ENCODE measurements around the gene DIPK2B. TPM values are rescaled to one million over a fixed set of nuclear protein-coding genes. Genes with fewer than 3 reads are reported as not detected.

The DIPK2B gene
- total RNA-seq, 2 donors from 2014 or later = 0.11 TPM; not detected in 1

GRCh38 chrX:45187731-45188130 lies 12.9 kb downstream of the DIPK2B start:
- peak overlapping the region; percentile 85 for H3K27ac Mint-ChIP-seq
- peaks cover 10% of the 10 kb centered on the region for H3K4me1 Mint-ChIP-seq
- no peaks in the 10 kb centered on the region for H3K36me3 Mint-ChIP-seq (ENCODE audit: low read depth)
- ATAC-seq (replicated peaks) = no peak
- no peaks in the 10 kb centered on the region for H3K27me3 Mint-ChIP-seq
- H3K9me3 Mint-ChIP-seq = no peaks in the 10 kb centered on the region
- peak overlapping the region; percentile 82 for H3K4me3 Mint-ChIP-seq

GRCh38 chrX:45186643-45187026 lies 14.0 kb downstream of the DIPK2B start:
- H3K4me1 Mint-ChIP-seq = peaks cover 8% of the 10 kb centered on the region
- peak; percentile 6 for ATAC-seq (replicated peaks)
- no peaks in the 10 kb centered on the region for H3K9me3 Mint-ChIP-seq
- H3K36me3 Mint-ChIP-seq (ENCODE audit: low read depth) = no peaks in the 10 kb centered on the region
- peak overlapping the region; percentile 85 for H3K27ac Mint-ChIP-seq
- peak overlapping the region; percentile 82 for H3K4me3 Mint-ChIP-seq
- no peaks in the 10 kb centered on the region for H3K27me3 Mint-ChIP-seq

GRCh38 chrX:45184211-45184610 lies 16.5 kb downstream of the DIPK2B start:
- Mint-ChIP-seq H3K4me1 (peaks cover 6% of the 10 kb centered on the region), H3K9me3 (no peaks in the 10 kb centered on the region), H3K4me3 (no peak overlapping the region), H3K27me3 (no peaks in the 10 kb centered on the region), H3K27ac (no peak overlapping the region), H3K36me3 (ENCODE audit: low read depth) (no peaks in the 10 kb centered on the region)
- no peak for ATAC-seq (replicated peaks)

- Mint-ChIP-seq H3K27ac (no peak overlapping the region), H3K27me3 (no peaks in the 10 kb centered on the region), H3K9me3 (no peaks in the 10 kb centered on the region), H3K36me3 (ENCODE audit: low read depth) (no peaks in the 10 kb centered on the region), H3K4me1 (no peaks in the 10 kb centered on the region), H3K4me3 (no peak overlapping the region)
- peak; percentile 32 for ATAC-seq (replicated peaks)
Measured at GRCh38 chrX:45172890-45173289, 27.8 kb downstream of the DIPK2B start.

- H3K4me3 Mint-ChIP-seq = no peak overlapping the region
- no peak for ATAC-seq (replicated peaks)
- H3K4me1 Mint-ChIP-seq = no peaks in the 10 kb centered on the region
Measured at GRCh38 chrX:45166781-45167180, 33.9 kb downstream of the DIPK2B start.

GRCh38 chrX:45165726-45166125 lies 35.0 kb downstream of the DIPK2B start:
- H3K36me3 Mint-ChIP-seq (ENCODE audit: low read depth) = no peaks in the 10 kb centered on the region
- no peak for ATAC-seq (replicated peaks)
- H3K4me1 Mint-ChIP-seq = no peaks in the 10 kb centered on the region
- H3K4me3 Mint-ChIP-seq = no peak overlapping the region
- H3K27me3 Mint-ChIP-seq = no peaks in the 10 kb centered on the region
- H3K9me3 Mint-ChIP-seq = no peaks in the 10 kb centered on the region
- H3K27ac Mint-ChIP-seq = no peak overlapping the region

More at GRCh38 chrX:45166781-45167180, 33.9 kb downstream of the DIPK2B start:
- H3K9me3 Mint-ChIP-seq = no peaks in the 10 kb centered on the region
- no peak overlapping the region for H3K27ac Mint-ChIP-seq
- no peaks in the 10 kb centered on the region for H3K27me3 Mint-ChIP-seq
- H3K36me3 Mint-ChIP-seq (ENCODE audit: low read depth) = no peaks in the 10 kb centered on the region

GRCh38 chrX:45164995-45165394 lies 35.7 kb downstream of the DIPK2B start:
- Mint-ChIP-seq H3K4me1 (no peaks in the 10 kb centered on the region), H3K4me3 (no peak overlapping the region), H3K36me3 (ENCODE audit: low read depth) (no peaks in the 10 kb centered on the region), H3K27ac (no peak overlapping the region), H3K27me3 (no peaks in the 10 kb centered on the region), H3K9me3 (no peaks in the 10 kb centered on the region)
- ATAC-seq (replicated peaks) = no peak

- Mint-ChIP-seq H3K27ac (no peak overlapping the region), H3K36me3 (ENCODE audit: low read depth) (no peaks in the 10 kb centered on the region), H3K4me1 (no peaks in the 10 kb centered on the region), H3K27me3 (no peaks in the 10 kb centered on the region), H3K4me3 (no peak overlapping the region), H3K9me3 (no peaks in the 10 kb centered on the region)
- no peak for ATAC-seq (replicated peaks)
Measured at GRCh38 chrX:45164021-45164621, 36.6 kb downstream of the DIPK2B start.

GRCh38 chrX:45157647-45158046 lies 43.0 kb downstream of the DIPK2B start:
- no peak for ATAC-seq (replicated peaks)
- H3K9me3 Mint-ChIP-seq = no peaks in the 10 kb centered on the region
- H3K4me3 Mint-ChIP-seq = no peak overlapping the region
- H3K27me3 Mint-ChIP-seq = no peaks in the 10 kb centered on the region
- H3K27ac Mint-ChIP-seq = no peak overlapping the region
- H3K36me3 Mint-ChIP-seq (ENCODE audit: low read depth) = no peaks in the 10 kb centered on the region
- no peaks in the 10 kb centered on the region for H3K4me1 Mint-ChIP-seq

GRCh38 chrX:45154462-45154861 lies 46.2 kb downstream of the DIPK2B start:
- H3K27me3 Mint-ChIP-seq = no peaks in the 10 kb centered on the region
- no peaks in the 10 kb centered on the region for H3K36me3 Mint-ChIP-seq (ENCODE audit: low read depth)

GRCh38 chrX:45154033-45154360 lies 46.7 kb downstream of the DIPK2B start:
- no peak for ATAC-seq (replicated peaks)
- no peak overlapping the region for H3K4me3 Mint-ChIP-seq
- no peaks in the 10 kb centered on the region for H3K4me1 Mint-ChIP-seq
- no peaks in the 10 kb centered on the region for H3K9me3 Mint-ChIP-seq
- H3K27me3 Mint-ChIP-seq = no peaks in the 10 kb centered on the region
- no peak overlapping the region for H3K27ac Mint-ChIP-seq
- no peaks in the 10 kb centered on the region for H3K36me3 Mint-ChIP-seq (ENCODE audit: low read depth)

More at GRCh38 chrX:45154462-45154861, 46.2 kb downstream of the DIPK2B start:
- no peaks in the 10 kb centered on the region for H3K9me3 Mint-ChIP-seq
- H3K27ac Mint-ChIP-seq = no peak overlapping the region
- H3K4me1 Mint-ChIP-seq = no peaks in the 10 kb centered on the region
- no peak for ATAC-seq (replicated peaks)
- no peak overlapping the region for H3K4me3 Mint-ChIP-seq
